DOHH2 (cell line): ENCODE results near the gene VASH1.

Source experiments
- H3F3A ChIP-seq: fragments of 200-600 bp; sonication (generic), shearing (Covaris generic); 2 replicates; pipeline ENCODE4 v1.6.0; 2016; ENCODE audit warnings: antibody characterized with exemption, mild to moderate bottlenecking; ENCODE audit not compliant: control insufficient read depth, insufficient read depth
- H3K27ac ChIP-seq: fragments of 200-600 bp; sonication (generic); 2 replicates; pipeline ENCODE4 v1.5.1; 2014; ENCODE audit warnings: low read depth, mild to moderate bottlenecking, low read length, moderate library complexity
- H3K27me3 ChIP-seq: fragments of 200-600 bp; sonication (generic); 2 replicates; pipeline ENCODE4 v1.6.1; 2014; ENCODE audit warnings: mild to moderate bottlenecking, low read length, mixed read lengths; ENCODE audit not compliant: control insufficient read depth
- H3K36me3 ChIP-seq: fragments of 200-600 bp; sonication (generic); 2 replicates; pipeline ENCODE4 v1.6.1; 2014; ENCODE audit warnings: mild to moderate bottlenecking, low read length, moderate library complexity, mixed read lengths; ENCODE audit not compliant: control insufficient read depth
- H3K4me1 ChIP-seq: fragments of 200-600 bp; sonication (generic); 2 replicates; pipeline ENCODE4 v1.6.1; 2014; ENCODE audit warnings: mild to moderate bottlenecking, low read length, mixed read lengths; ENCODE audit not compliant: control insufficient read depth
- H3K4me2 ChIP-seq: fragments of 200-600 bp; sonication (generic); 2 replicates; pipeline ENCODE4 v1.6.0; 2014; ENCODE audit warnings: mild to moderate bottlenecking, low read length, moderate library complexity
- H3K4me3 ChIP-seq: fragments of 200-600 bp; sonication (generic); 2 replicates; pipeline ENCODE4 v1.5.1; 2014; ENCODE audit warnings: mild to moderate bottlenecking, low read length, mixed read lengths
- H3K79me2 ChIP-seq: fragments of 200-600 bp; sonication (generic); 2 replicates; pipeline ENCODE4 v1.6.1; 2014; ENCODE audit warnings: mild to moderate bottlenecking, low read length, mixed read lengths; ENCODE audit not compliant: control insufficient read depth
- H3K9me2 ChIP-seq: fragments of 200-600 bp; sonication (generic); replicated peaks from 2 replicates; pipeline ENCODE4 v1.6.1; 2014; ENCODE audit warnings: mild to moderate bottlenecking, low read length, mixed read lengths; ENCODE audit not compliant: control insufficient read depth
- H3K9me3 ChIP-seq: fragments of 200-600 bp; sonication (generic); 2 replicates; pipeline ENCODE4 v1.6.1; 2014; ENCODE audit warnings: antibody characterized with exemption, low read length, mixed read lengths; ENCODE audit not compliant: control insufficient read depth, insufficient read depth
- H4K20me1 ChIP-seq: fragments of 200-600 bp; sonication (generic); 2 replicates; pipeline ENCODE4 v1.6.0; 2014; ENCODE audit warnings: low read depth, mild to moderate bottlenecking, antibody characterized with exemption, low read length, moderate library complexity; ENCODE audit not compliant: control insufficient read depth, insufficient read depth
- CTCF ChIP-seq: fragments of 200-600 bp; sonication (generic); IDR thresholded peaks from one replicate; pipeline ENCODE4 v1.5.1; 2014; ENCODE audit warnings: antibody characterized with exemption, mild to moderate bottlenecking, low read depth, low read length; ENCODE audit not compliant: poor library complexity, severe bottlenecking
- EZH2phosphoT487 ChIP-seq: fragments of 200-600 bp; sonication (generic); IDR thresholded peaks from 2 replicates; pipeline ENCODE4 v1.6.1; 2017; ENCODE audit warnings: borderline replicate concordance, mild to moderate bottlenecking, antibody characterized with exemption, low read length, moderate library complexity, mixed read lengths

VASH1 gene

GRCh38 chr14:76781648-76782051, 20.4 kb downstream of the VASH1 start:
- Histone ChIP-seq H3K36me3 (peaks cover 27% of the 10 kb centered on the region), H3K9me3 (no peaks in the 10 kb centered on the region), H3K27me3 (no peaks in the 10 kb centered on the region), H3K4me1 (no peaks in the 10 kb centered on the region), H4K20me1 (no peaks in the 10 kb centered on the region), H3K4me2 (no peak overlapping the region), H3F3A (no peaks in the 10 kb centered on the region), H3K9me2 (no peaks in the 10 kb centered on the region), H3K79me2 (no peaks in the 10 kb centered on the region), H3K4me3 (no peak overlapping the region), H3K27ac (no peak overlapping the region)
- TF ChIP-seq CTCF (no peak), EZH2phosphoT487 (no peak)

- Histone ChIP-seq H3K9me2 (no peaks in the 10 kb centered on the region), H3K4me3 (no peak overlapping the region), H3K79me2 (no peaks in the 10 kb centered on the region), H3K9me3 (no peaks in the 10 kb centered on the region), H3F3A (no peaks in the 10 kb centered on the region), H3K4me2 (no peak overlapping the region), H3K27ac (no peak overlapping the region), H4K20me1 (no peaks in the 10 kb centered on the region), H3K4me1 (no peaks in the 10 kb centered on the region), H3K27me3 (no peaks in the 10 kb centered on the region), H3K36me3 (peaks cover 27% of the 10 kb centered on the region)
- no peak for TF ChIP-seq CTCF
- no peak for TF ChIP-seq EZH2phosphoT487
These were observed 21.0 kb downstream of the VASH1 start for GRCh38 chr14:76782115-76782884.

GRCh38 chr14:76782885-76783566, 21.8 kb downstream of the VASH1 start:
- H3K4me3 ChIP-seq = no peak overlapping the region
- no peak overlapping the region for H3K27ac ChIP-seq
- no peaks in the 10 kb centered on the region for H3K79me2 ChIP-seq
- no peak overlapping the region for H3K4me2 ChIP-seq
- no peaks in the 10 kb centered on the region for H3K9me2 ChIP-seq
- no peaks in the 10 kb centered on the region for H4K20me1 ChIP-seq
- H3K4me1 ChIP-seq = no peaks in the 10 kb centered on the region
- no peaks in the 10 kb centered on the region for H3K9me3 ChIP-seq
- no peaks in the 10 kb centered on the region for H3F3A ChIP-seq
- H3K36me3 ChIP-seq = peaks cover 31% of the 10 kb centered on the region
- no peaks in the 10 kb centered on the region for H3K27me3 ChIP-seq
- TF ChIP-seq CTCF = no peak
